GM10266 (cell line): ENCODE results near the gene POLDIP2.
A peak's percentile ranks its signal among the peaks of the same experiment; 100 is the strongest.

Experiments used
- DNase-seq: peaks from one replicate; pipeline ENCODE4 v3.0.0; 2012; ENCODE audit errors: extremely low spot score
- TF ChIP-seq, protein P1 (sequence below): IDR thresholded peaks from 2 replicates; pipeline ENCODE4 v1.5.1; 2012; ENCODE audit warnings: mild to moderate bottlenecking, low read depth; ENCODE audit not compliant: control insufficient read depth, insufficient read depth; ENCODE audit errors: missing control alignments

The POLDIP2 gene

DNA sequence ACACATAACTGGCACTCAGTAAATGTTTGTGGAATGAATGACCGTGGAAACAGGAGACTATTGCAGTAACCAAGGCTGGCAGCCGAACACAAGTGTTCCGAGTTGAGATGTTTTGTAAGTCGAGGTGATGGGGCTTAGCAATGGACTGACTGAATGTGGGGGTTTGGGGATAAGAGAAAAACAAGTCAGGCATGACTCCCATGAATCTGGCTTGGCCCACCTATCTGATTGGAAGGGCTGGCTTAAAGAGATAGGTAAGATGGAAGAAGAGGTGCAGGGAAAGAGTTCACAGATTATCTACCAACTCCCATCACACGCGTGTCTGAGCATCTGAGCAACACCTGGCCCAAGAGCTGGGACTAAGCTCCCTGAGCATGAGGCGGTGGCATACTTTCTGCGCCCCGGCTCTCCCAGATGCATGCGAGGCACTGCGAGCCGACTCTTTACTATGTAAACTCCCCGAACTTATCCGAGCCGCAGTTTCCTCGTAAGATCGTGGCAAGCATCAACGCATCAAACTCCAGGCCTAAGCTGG, 22.6 kb downstream of the POLDIP2 start:
- TF ChIP-seq, protein P1, sequence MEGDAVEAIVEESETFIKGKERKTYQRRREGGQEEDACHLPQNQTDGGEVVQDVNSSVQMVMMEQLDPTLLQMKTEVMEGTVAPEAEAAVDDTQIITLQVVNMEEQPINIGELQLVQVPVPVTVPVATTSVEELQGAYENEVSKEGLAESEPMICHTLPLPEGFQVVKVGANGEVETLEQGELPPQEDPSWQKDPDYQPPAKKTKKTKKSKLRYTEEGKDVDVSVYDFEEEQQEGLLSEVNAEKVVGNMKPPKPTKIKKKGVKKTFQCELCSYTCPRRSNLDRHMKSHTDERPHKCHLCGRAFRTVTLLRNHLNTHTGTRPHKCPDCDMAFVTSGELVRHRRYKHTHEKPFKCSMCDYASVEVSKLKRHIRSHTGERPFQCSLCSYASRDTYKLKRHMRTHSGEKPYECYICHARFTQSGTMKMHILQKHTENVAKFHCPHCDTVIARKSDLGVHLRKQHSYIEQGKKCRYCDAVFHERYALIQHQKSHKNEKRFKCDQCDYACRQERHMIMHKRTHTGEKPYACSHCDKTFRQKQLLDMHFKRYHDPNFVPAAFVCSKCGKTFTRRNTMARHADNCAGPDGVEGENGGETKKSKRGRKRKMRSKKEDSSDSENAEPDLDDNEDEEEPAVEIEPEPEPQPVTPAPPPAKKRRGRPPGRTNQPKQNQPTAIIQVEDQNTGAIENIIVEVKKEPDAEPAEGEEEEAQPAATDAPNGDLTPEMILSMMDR, result peak; percentile 17
- no peak for DNase-seq

DNA sequence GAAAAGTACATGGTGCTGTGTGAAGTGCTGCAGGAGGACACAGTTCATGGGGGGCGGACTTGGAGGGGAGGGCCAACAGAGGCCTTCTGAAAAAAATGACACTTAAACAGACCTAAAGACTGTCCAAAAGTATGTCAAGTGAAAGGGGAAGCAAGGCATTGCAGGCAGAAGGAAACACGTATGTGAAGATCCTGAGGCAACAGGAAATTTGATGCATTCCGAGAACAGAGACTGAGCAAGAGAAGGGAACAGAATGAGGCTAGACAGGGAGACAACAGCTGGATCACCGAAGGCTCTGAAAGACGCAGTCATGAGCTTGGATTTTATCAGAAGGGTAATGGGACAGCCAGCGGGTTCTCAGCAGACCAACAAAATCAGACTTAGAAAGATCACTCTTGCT, 23.2 kb downstream of the POLDIP2 start:
- TF ChIP-seq, protein P1, result no peak

DNA sequence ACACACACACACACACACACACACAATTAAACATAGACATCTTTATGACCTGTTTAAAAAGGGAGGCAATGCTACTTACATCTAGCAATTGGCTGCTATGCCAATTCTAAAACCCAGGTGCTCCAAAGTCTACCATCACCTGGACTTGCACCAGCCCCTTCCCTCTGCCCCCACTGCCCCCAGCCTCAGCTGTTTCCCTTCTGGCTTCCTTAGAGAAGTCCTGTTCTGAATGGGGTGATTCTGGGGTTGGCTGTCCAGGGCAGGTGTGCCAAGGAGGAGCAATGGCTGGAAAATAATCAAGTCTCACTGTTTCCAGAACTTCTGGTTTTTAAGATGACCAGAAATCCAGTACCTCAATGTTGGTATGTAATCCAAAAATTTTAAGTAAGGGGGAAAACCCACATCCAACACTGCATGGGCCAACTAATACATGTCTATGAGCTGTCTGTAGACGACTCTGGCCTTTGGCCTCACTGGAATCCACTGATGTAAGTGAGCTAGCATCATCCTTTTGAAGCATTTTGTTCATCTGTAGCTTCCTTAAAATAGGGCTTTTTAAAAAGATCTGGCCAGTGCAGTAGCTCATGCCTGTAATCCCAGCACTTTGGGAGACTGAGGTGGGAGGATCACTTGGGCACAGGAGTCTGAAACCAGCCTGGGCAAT, 24.1 kb downstream of the POLDIP2 start:
- DNase-seq, result no peak
- TF ChIP-seq, protein P1, result no peak

More for the DNA sequence above, 23.2 kb downstream of the POLDIP2 start:
- no peak for DNase-seq

DNA sequence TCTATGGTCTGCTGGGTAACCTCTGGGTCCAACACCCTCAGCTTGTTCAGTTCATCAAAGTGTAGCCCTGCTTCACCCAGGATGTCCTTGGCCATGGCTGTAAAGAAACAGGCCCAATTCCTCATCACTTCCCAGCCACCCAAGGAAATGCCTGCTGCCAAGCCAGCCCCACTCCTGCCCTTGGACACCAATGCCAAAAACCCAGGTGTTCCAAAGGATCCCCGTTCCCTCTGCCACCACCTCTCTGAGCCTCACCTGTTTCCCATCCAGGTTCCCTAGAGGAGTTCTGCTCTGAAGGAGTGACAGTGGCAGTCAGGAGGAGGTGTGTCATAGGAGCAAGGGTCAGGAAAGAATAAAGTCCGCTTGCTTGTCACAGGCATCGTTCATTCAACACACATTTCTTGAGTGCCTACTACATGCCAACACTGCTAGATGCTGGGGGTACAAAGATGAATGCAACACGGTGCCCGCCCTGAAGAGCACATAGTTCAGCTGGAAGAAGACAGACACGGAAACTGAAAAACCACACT, 25.4 kb downstream of the POLDIP2 start:
- TF ChIP-seq, protein P1, result no peak
- no peak for DNase-seq

DNA sequence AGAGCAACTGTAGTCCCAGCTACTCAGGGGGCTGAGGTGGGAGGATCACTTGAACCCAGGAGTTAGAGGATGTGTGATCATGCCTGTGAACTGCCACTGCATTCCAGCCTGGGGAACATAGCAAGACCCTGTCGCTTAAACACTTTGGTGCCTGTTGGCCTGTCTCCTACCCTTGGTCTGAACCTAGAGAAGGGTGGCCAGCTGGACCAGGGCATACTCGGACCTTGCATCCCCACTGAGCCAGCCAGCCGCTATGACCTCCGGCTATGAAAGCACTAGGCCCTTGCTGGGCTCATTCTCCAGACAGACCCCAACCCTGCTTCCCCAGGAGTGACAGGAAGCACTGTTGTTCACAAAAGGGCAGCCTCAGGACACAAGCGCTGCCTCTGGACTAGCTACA, 26.7 kb downstream of the POLDIP2 start:
- no peak for DNase-seq
- TF ChIP-seq, protein P1, result no peak

DNA sequence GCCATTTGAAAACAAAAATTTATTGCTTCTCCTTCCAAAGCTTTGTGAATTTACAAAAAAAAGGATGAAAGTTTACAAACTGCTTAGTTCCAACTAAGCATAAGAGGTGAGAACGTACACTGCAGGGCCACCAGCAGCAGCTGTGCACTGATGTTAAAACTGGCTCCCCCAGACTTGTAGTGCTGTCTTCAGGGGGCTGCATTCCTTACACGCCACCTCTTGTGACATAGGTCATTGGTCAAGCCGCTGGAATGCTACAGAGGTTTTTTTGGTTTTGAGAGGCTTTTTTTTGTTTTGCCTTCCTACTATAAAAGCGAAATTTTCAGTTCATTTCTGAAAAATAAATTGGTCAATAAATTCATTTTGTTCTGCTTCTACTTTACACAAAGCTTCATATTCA, 29.0 kb downstream of the POLDIP2 start:
- no peak for DNase-seq
- TF ChIP-seq, protein P1, result no peak

DNA sequence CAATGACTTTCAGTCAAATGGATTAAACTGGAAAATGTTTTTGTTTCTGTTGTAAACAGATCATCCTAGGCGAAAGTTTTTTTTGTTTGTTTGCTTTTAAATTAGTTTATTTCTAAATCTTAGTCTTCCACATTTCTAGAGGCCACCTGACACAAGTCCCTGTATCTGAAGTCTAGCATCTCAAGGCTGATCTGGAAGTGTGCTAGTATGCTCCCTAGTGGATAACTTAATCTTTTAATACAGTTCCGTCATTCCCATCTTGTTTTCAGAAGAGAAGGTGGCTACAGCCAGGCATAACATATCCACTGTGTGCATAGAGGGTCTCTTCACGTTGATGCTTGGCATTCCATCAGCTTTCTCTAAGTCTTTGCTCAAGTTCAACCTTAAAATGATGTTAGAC, 29.6 kb downstream of the POLDIP2 start:
- TF ChIP-seq, protein P1, result no peak
- DNase-seq, result no peak
